HuH-7 (cell line): ENCODE data around the gene NAA38.

Source experiments
- DNase-seq: peaks from one replicate; pipeline ENCODE4 v3.0.0; 2011; ENCODE audit warnings: low spot score

The NAA38 gene

GRCh38 chr17:7852262-7852670 is 5.1 kb downstream of the NAA38 start:
- DNase-seq = no peak

- DNase-seq = peak; percentile 74
These were observed 5.7 kb downstream of the NAA38 start for GRCh38 chr17:7851438-7852261.

- no peak for DNase-seq
These were observed 6.5 kb downstream of the NAA38 start for GRCh38 chr17:7850701-7851437.

GRCh38 chr17:7849751-7850504 is 7.4 kb downstream of the NAA38 start:
- no peak for DNase-seq

GRCh38 chr17:7849130-7849750 is 8.1 kb downstream of the NAA38 start:
- no peak for DNase-seq

- DNase-seq = no peak
These were observed 8.6 kb downstream of the NAA38 start for GRCh38 chr17:7848739-7849129.

- DNase-seq = no peak
These were observed 9.2 kb downstream of the NAA38 start for GRCh38 chr17:7848131-7848579.

GRCh38 chr17:7846765-7847661 is 10.3 kb downstream of the NAA38 start:
- no peak for DNase-seq

- no peak for DNase-seq
These were observed 11.2 kb downstream of the NAA38 start for GRCh38 chr17:7846063-7846735.

- DNase-seq = no peak
These were observed 11.8 kb downstream of the NAA38 start for GRCh38 chr17:7845359-7846062.

GRCh38 chr17:7844292-7845154 is 12.8 kb downstream of the NAA38 start:
- DNase-seq = peak; percentile 93

- DNase-seq = peak; percentile 76
These were observed 13.6 kb downstream of the NAA38 start for GRCh38 chr17:7843536-7844291.

- DNase-seq = no peak
These were observed 14.2 kb downstream of the NAA38 start for GRCh38 chr17:7843257-7843535.

- DNase-seq = no peak
These were observed 14.7 kb downstream of the NAA38 start for GRCh38 chr17:7842380-7843256.

- peak; percentile 84 for DNase-seq
These were observed 15.4 kb downstream of the NAA38 start for GRCh38 chr17:7841915-7842379.

- DNase-seq = peak; percentile 27
These were observed 15.9 kb downstream of the NAA38 start for GRCh38 chr17:7841396-7841914.

GRCh38 chr17:7840875-7841274 is 16.5 kb downstream of the NAA38 start:
- no peak for DNase-seq
